Pulmonary artery endothelial cell (primary cell): ENCODE results near the gene TCEAL2. TPM values are rescaled to one million over a fixed set of nuclear protein-coding genes. Genes with fewer than 3 reads are reported as not detected.
"Not testable (repeated sequence)": the region's sequence is repeated elsewhere in the genome, so short reads cannot be mapped to it uniquely, and the experiment has no call there.

ENCODE experiments used
- DNase-seq: peaks from one replicate; pipeline ENCODE4 v3.0.0-alpha.2; 2011; ENCODE audit warnings: low read depth, low spot score
- total RNA-seq: library from RNA; depleted of rRNA; stranded (reverse); fragments of >200 nt; gene quantifications from 2 replicates; pipeline ENCODE4 v1.2.3, GENCODE V29; 2014

TCEAL2 gene
- 0.13 TPM in 1 of 2 replicates, not detected in the other for total RNA-seq

- DNase-seq = not testable (repeated sequence)
Measured at GRCh38 chrX:102125436-102125835, at the start of gene TCEAL2. Gene TCEAL2, plus strand, starts transcription at chrX:102125679. Its CDS starts 1,152 bp downstream, at chrX:102126831.

- no peak for DNase-seq
Measured at GRCh38 chrX:102077426-102077825, 48.1 kb upstream of the TCEAL2 start.

- DNase-seq = no peak
Measured at GRCh38 chrX:102085706-102086105, 39.8 kb upstream of the TCEAL2 start.

- no peak for DNase-seq
Measured at GRCh38 chrX:102113367-102113766, 12.1 kb upstream of the TCEAL2 start.

GRCh38 chrX:102115748-102116147, 9.7 kb upstream of the TCEAL2 start:
- DNase-seq = no peak

- DNase-seq = not testable (repeated sequence)
Measured at GRCh38 chrX:102125014-102125413, 465 bp upstream of the TCEAL2 start.

GRCh38 chrX:102126080-102126818, 770 bp downstream of the TCEAL2 start:
- DNase-seq = not testable (repeated sequence)

- DNase-seq = no peak
Measured at GRCh38 chrX:102126863-102127262, 1.4 kb downstream of the TCEAL2 start.

- no peak for DNase-seq
Measured at GRCh38 chrX:102129473-102129872, 4.0 kb downstream of the TCEAL2 start.

- no peak for DNase-seq
Measured at GRCh38 chrX:102138064-102138463, 12.6 kb downstream of the TCEAL2 start.

GRCh38 chrX:102140876-102141275, 15.4 kb downstream of the TCEAL2 start:
- DNase-seq = not testable (repeated sequence)

- DNase-seq = not testable (repeated sequence)
Measured at GRCh38 chrX:102141631-102142030, 16.2 kb downstream of the TCEAL2 start.

GRCh38 chrX:102142274-102142673, 16.8 kb downstream of the TCEAL2 start, which contains the start of gene TCEAL6:
Gene TCEAL6, minus strand, starts transcription at chrX:102142481.
- DNase-seq = not testable (repeated sequence)

- no peak for DNase-seq
Measured at GRCh38 chrX:102154218-102154860, 28.9 kb downstream of the TCEAL2 start.

- no peak for DNase-seq
Measured at GRCh38 chrX:102154900-102155805, 29.7 kb downstream of the TCEAL2 start.

GRCh38 chrX:102155806-102156179, 30.3 kb downstream of the TCEAL2 start, which contains the start of gene BEX5:
Gene BEX5, minus strand, starts transcription at chrX:102155977. Its CDS starts 1,712 bp downstream, at chrX:102154265.
- peak; percentile 24 for DNase-seq

Other genes starting within 250 kb of the TCEAL2 start
- gene ZMAT1, start 193.7 kb upstream of the TCEAL2 start, total RNA-seq = 0.95 and 1.2 TPM in 2 replicates
- not detected in 2 replicates for gene TCEAL6, start 16.8 kb downstream of the TCEAL2 start, total RNA-seq
- gene BEX5, start 30.3 kb downstream of the TCEAL2 start, total RNA-seq = 2.4 and 3.5 TPM in 2 replicates
- not detected in 2 replicates for gene TCP11X1, start 89.6 kb downstream of the TCEAL2 start, total RNA-seq
- not detected in 2 replicates for gene NXF2, start 121.5 kb downstream of the TCEAL2 start, total RNA-seq